Hair follicle dermal papilla cell (primary cell): ENCODE data around the gene STARD3NL. TPM values are rescaled to one million over a fixed set of nuclear protein-coding genes. Genes with fewer than 3 reads are reported as not detected.

Experiments used
- small RNA-seq: library from RNA; depleted of rRNA; stranded (forward); fragments of <200 nt; gene quantifications from one replicate; pipeline ENCODE3, GENCODE V24; 2012
- total RNA-seq: library from RNA; depleted of rRNA; stranded (reverse); fragments of >200 nt; gene quantifications from 2 replicates; pipeline ENCODE4 v1.2.3, GENCODE V29; 2012

STARD3NL gene, protein sequence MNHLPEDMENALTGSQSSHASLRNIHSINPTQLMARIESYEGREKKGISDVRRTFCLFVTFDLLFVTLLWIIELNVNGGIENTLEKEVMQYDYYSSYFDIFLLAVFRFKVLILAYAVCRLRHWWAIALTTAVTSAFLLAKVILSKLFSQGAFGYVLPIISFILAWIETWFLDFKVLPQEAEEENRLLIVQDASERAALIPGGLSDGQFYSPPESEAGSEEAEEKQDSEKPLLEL
- total RNA-seq = 32.0 and 41.9 TPM in 2 replicates

DNA sequence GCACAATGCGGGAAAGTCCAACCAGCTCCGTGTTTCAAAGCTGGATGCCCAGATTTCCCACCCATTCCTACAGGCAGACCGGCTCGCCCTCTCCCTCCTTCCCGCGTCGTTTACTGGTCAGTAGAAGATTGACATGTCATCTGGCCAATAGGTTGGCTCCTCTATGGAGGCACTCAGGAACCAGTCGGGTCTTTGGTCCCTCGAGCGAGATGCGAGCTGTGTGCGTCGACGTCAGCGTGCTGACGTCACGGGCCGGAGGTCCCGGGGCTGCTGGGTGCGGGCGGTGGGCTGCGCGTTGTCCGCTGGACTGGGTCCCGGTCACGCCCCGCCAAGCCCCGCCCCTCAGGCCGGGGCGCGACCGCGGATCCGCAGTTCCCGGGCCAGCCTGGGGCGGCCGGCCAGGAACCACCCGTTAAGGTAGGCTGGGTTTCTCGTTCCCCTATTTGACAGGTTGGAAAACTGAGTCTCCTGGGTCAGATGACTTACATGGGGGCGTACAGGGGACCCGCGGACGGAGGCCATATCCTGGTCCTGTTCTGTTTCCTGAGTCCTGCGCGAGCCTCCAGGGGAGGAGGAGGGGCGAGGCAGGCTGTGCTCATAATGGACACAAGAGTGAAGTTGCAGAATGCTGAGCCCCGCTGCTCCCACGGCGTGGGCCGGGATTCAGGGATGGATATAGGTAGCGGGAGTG lies at the start of gene STARD3NL:
STARD3NL (plus strand) TSS at position 242 of the 691 bp plus-strand sequence. CDS start 29,260 bp downstream, outside the sequence.

DNA sequence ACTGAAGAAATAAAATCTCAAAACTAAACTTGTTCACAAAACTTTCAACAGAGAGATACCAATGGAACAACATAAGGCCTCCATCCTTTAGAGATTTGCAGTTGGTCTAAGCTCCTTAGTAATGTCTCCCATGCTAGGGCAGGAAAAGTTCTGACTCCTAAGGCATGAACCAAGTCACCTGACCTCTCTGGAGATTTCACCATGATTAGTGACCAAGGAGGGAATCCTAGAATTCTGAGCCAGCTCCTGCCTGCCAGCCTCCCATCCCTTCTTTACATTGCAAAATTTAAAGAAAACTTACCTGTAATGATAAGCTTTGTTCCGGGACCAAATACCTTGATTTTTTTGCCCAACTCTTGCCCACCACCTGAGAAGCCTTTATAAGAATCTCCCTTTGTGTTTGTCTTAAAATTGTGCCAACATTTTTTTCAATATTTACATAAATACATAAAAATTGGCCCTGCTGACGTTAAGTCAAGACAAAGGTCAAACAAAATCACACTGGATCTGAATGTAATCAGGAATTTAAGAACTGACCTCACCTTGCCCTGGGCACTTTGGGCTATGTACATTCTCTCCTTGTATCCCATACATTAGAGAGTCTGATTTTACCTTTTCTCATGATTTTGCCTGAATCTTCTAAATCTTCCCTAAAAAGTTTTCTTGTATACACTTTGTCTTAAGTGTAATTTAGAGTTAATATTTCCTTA lies 95.4 kb downstream of the STARD3NL start, which contains the start of gene TARP:
TARP (minus strand) TSS at position 351 of the 710 bp plus-strand sequence.

Small RNAs within 50 kb of the gene (small RNA-seq; reads per million reads assigned to genes)
- gene TRGJ1 = not detected
- not detected for gene TRGJ2
- gene TRGJP = not detected
- gene TRGJP1 = not detected
- gene TRGJP2 = not detected
